Measurements from ENCODE around the gene PITHD1.
"Not testable (repeated sequence)": the region's sequence is repeated elsewhere in the genome, so short reads cannot be mapped to it uniquely, and the experiment has no call there.

PITHD1 gene, protein sequence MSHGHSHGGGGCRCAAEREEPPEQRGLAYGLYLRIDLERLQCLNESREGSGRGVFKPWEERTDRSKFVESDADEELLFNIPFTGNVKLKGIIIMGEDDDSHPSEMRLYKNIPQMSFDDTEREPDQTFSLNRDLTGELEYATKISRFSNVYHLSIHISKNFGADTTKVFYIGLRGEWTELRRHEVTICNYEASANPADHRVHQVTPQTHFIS

DNA sequence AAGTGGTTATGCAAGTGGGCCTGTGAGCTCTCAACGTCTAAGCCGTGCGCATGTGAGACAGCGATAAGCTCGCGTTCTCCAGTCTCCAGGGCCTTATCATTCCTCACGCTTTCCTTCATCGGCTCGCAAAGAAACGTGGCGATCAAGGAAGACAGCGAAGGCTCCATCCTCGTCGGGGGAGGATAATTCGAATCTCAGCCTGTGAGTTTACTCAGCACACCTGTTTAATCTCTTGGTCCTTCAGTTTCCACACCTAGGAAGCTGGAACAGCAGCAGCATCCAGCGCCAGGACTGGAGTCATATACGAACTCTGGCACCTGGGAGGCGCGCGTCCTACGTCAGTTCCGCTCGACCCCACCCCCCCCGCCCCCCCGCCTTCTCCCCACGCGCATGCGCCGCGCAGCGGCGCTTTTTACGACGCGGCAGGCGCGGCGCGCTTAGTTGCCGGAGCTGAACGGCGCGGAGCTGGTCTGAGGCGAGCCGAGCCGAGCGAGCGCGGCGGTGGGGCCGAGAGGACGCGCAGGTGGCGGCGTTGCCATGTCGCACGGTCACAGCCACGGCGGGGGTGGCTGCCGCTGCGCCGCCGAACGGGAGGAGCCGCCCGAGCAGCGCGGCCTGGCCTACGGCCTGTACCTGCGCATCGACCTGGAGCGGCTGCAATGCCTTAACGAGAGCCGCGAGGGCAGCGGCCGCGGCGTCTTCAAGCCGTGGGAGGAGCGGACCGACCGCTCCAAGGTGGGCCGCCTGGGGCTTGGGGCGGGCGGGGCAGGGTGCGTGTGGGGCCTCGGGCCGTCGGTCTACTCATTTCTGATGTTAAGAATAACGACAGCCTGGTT is at the start of gene PITHD1:
Gene PITHD1, plus strand, starts transcription at position 440 of the 836 bp plus-strand sequence. Its CDS starts 98 bp downstream, at position 538.
- TF ChIP-seq, protein P1, sequence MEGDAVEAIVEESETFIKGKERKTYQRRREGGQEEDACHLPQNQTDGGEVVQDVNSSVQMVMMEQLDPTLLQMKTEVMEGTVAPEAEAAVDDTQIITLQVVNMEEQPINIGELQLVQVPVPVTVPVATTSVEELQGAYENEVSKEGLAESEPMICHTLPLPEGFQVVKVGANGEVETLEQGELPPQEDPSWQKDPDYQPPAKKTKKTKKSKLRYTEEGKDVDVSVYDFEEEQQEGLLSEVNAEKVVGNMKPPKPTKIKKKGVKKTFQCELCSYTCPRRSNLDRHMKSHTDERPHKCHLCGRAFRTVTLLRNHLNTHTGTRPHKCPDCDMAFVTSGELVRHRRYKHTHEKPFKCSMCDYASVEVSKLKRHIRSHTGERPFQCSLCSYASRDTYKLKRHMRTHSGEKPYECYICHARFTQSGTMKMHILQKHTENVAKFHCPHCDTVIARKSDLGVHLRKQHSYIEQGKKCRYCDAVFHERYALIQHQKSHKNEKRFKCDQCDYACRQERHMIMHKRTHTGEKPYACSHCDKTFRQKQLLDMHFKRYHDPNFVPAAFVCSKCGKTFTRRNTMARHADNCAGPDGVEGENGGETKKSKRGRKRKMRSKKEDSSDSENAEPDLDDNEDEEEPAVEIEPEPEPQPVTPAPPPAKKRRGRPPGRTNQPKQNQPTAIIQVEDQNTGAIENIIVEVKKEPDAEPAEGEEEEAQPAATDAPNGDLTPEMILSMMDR (IDR thresholded peaks at IDR 0.05; ENCODE audit: low read depth, low read length): no peak
- peak within 1 kb of the TSS; percentile 73 to 87 for H3K4me3 ChIP-seq (replicated peaks in 1 of 2; ENCODE audit: low read depth in 2 of 2, low read length in 2 of 2)
- DNase-seq (ENCODE audit: low read depth in 2 of 2): peak; percentile 85 to 88

DNA sequence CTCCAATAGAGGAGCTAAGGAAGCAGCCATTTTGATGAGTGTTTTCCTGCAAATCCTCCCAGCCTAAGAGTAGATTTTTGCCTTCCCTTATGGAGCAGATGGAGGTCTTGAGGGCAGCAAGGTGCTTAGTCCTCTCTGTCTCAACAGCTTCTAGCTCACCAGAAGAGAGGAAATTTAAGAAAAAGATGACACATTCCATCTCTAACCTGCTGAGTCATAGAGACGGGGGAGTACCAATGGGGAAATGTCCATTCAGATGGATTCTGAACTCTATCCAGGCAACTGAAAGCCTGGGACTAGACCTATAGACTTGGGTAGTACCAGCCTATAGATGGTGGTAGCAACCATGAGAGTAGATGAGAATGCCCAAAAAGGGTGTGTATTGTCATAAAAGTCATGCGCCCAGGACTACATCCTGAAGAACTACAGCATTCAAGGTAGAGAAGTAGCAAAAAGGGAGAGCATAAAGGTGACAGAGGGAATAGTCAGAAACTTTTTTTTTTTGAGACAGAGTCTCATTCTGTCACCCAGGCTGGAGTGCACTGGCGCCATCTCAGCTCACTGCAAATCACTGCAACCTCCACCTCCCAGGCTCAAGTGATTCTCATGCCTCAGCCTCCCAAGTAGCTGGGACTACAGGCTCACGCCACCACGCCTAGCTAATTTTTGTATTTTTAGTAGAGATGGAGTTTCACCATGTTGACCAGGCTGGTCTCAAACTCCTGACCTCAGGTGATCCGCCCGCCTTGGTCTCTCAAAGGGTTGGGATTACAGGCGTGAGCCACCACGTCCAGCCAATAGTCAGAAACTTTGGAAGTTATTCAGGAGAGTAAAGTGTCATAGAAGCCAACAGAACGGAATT is 45.6 kb upstream of the PITHD1 start:
- TF ChIP-seq, protein P1 (IDR thresholded peaks at IDR 0.05; ENCODE audit: low read depth, low read length): no peak
- DNase-seq (ENCODE audit: low read depth in 2 of 2): peak; percentile 26 to 63
- no peak overlapping the region for H3K4me3 ChIP-seq (replicated peaks in 1 of 2; ENCODE audit: low read depth in 2 of 2, low read length in 2 of 2)

DNA sequence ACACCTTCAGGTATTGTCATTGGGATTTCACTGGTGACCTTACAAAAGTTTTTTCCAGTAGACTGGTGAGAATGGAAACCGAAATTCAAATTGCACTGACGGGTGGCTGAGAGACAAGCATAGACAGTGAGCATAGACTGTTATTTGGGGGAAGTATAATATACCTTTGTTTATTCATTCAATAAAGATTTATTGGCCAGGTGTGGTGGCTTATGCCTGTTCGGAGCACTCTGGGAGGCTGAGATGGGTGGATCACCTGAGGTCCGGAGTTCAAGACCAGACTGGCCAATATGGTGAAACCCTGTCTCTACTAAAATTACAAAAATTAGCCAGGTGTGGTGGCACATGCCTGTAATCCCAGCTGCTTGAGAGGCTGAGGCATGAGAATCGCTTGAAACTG is 44.9 kb upstream of the PITHD1 start:
- DNase-seq (ENCODE audit: low read depth in 2 of 2); H3K4me3 ChIP-seq (replicated peaks in 1 of 2; ENCODE audit: low read depth in 2 of 2, low read length in 2 of 2): not testable (repeated sequence)

DNA sequence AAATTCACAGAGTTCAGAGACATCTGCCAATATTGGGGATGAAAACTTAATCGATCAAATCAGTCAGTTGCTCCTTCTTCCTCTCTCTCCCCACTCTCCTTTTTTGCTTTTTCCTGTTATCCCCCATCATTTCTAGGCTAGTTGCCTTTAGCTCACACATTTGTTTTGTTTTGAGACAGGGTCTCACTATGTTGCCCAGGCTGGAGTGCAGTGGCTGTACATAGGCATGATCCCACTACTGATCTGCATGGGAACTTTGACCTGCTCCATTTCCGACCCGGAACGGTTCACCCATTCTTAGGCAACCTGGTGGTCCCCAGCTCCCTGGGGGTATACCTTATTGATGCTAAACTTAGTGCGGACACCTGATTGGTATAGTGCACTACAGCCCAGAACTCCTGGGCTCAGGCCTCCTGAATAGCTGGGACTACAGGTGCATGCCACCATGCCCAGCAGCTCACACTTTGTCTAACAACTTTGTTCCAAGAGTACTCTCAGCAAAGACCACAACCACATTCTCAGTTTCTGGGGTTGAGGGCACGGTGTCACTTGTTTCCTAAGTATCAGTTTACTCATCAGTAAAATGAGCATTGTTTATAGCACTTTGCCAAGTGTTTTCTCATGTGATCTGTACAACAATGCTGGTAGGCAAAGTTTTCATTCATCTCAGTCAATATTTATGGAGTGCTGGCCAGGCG is 41.6 kb upstream of the PITHD1 start:
- TF ChIP-seq, protein P1 (IDR thresholded peaks at IDR 0.05; ENCODE audit: low read depth, low read length): no peak
- DNase-seq (ENCODE audit: low read depth in 2 of 2): no peak

DNA sequence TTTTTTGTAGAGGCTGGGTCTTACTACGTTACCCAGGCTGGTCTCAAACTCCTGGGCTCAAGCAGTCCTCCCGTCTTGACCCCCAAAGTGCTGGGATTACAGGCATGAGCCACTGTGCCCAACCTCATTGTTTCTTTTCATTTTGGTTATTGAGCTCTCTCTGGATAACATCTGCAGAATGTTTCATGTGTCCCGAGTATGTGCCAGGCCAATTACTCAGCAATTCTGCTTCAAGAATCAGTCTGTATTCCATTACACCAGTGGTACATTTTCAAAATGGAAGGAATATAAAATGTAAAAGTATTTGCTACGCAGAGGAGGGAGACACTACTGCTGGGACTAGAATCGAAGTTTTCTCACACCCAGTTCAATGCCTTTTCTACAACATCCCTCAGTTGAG is 36.6 kb upstream of the PITHD1 start:
- DNase-seq (ENCODE audit: low read depth in 2 of 2): no peak
- TF ChIP-seq, protein P1 (IDR thresholded peaks at IDR 0.05; ENCODE audit: low read depth, low read length): no peak
- H3K4me3 ChIP-seq (replicated peaks in 1 of 2; ENCODE audit: low read depth in 2 of 2, low read length in 2 of 2): no peak overlapping the region

More for the DNA sequence above, 41.6 kb upstream of the PITHD1 start:
- no peak overlapping the region for H3K4me3 ChIP-seq (replicated peaks in 1 of 2; ENCODE audit: low read depth in 2 of 2, low read length in 2 of 2)

DNA sequence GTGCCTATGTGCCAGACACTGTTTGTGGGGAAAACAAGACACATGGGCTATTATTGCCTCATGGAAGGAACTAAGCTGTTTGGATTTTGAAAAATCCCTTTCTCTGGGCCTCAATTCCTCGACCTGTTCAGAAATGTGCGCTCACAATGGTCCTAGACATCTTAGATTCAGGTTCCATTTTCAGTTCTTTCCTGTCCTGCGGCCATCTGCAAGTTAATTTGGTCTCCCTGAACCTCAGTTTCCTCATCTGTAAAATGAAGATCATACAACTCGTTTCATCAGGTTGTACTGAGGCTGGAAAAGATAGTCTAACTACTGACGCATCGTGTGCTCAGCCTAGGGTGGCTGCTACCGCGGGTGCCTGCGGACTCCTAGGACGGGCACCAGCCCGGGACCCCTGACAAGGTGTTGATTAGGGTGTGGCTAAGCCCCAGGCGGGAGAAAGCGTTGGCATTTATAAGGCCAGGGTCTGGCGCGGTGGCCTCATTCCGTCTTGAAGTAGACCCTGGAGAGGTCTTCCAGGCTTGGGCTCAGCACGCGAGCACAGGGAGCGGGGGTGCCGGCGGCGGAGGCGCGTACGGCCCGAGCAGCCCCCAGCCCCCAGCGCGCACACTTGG is 35.4 kb upstream of the PITHD1 start:
- DNase-seq (ENCODE audit: low read depth in 2 of 2): peak; percentile 25 to 34
- peak overlapping the region; percentile 67 to 89 for H3K4me3 ChIP-seq (replicated peaks in 1 of 2; ENCODE audit: low read depth in 2 of 2, low read length in 2 of 2)
- TF ChIP-seq, protein P1 (IDR thresholded peaks at IDR 0.05; ENCODE audit: low read depth, low read length): no peak
